ENCODE data around the gene SMYD5.

GRCh38 chr2:73249636-73250035 is 35.6 kb downstream of the SMYD5 start:
- TF ChIP-seq CTCF (IDR thresholded peaks at IDR 0.05) (no peak), POLR2A (IDR thresholded peaks at IDR 0.05) (no peak), POLR2AphosphoS5 (IDR thresholded peaks at IDR 0.05) (no peak), EP300 (IDR thresholded peaks at IDR 0.05) (no peak)
